GM23338 (cell line): Measurements from ENCODE around the gene FBXL19. TPM values are rescaled to one million over a fixed set of nuclear protein-coding genes. Genes with fewer than 3 reads are reported as not detected.
A peak's percentile ranks its signal among the peaks of the same experiment; 100 is the strongest.

Experiments
- ATAC-seq: fragments of 200-7000 bp; cut with Tn5 transposase; 3 replicates; pipeline ENCODE4 v1.9.1; 2020
- DNase-seq: peaks from one replicate; pipeline ENCODE4 v3.0.0-alpha.2; 2015; ENCODE audit warnings: low spot score
- H2AFZ ChIP-seq: fragments of 200-600 bp; sonication (generic); 2 replicates; pipeline ENCODE4 v1.8.0; 2016; ENCODE audit warnings: antibody characterized with exemption, mild to moderate bottlenecking, moderate library complexity
- H3F3A ChIP-seq: fragments of 200-600 bp; sonication (generic); replicated peaks from 2 replicates; pipeline ENCODE4 v1.8.0; 2017; ENCODE audit warnings: antibody characterized with exemption, mixed run types, low read depth
- H3K27ac ChIP-seq: fragments of 200-600 bp; sonication (generic); 2 replicates; pipeline ENCODE4 v1.6.1; 2016; ENCODE audit warnings: low read depth
- H3K27me3 ChIP-seq: fragments of 200-600 bp; sonication (generic); 2 replicates; pipeline ENCODE4 v1.8.0; 2016; ENCODE audit warnings: mild to moderate bottlenecking, mixed run types, moderate library complexity; ENCODE audit not compliant: insufficient read depth
- H3K36me3 ChIP-seq: fragments of 200-600 bp; sonication (generic); 2 replicates; pipeline ENCODE4 v1.8.0; 2016; ENCODE audit warnings: mild to moderate bottlenecking; ENCODE audit not compliant: insufficient read depth
- H3K4me1 ChIP-seq: fragments of 200-600 bp; sonication (generic); 2 replicates; pipeline ENCODE4 v1.8.0; 2016; ENCODE audit warnings: mild to moderate bottlenecking, moderate library complexity; ENCODE audit not compliant: insufficient read depth
- H3K4me2 ChIP-seq: fragments of 200-600 bp; sonication (generic); 2 replicates; pipeline ENCODE4 v1.7.1; 2017; ENCODE audit warnings: mixed run types
- H3K4me3 ChIP-seq: fragments of 200-600 bp; sonication (generic); 2 replicates; pipeline ENCODE4 v1.6.1; 2016; ENCODE audit warnings: mixed run types
- H3K79me2 ChIP-seq: fragments of 200-600 bp; sonication (generic); replicated peaks from 2 replicates; pipeline ENCODE4 v1.8.0; 2017; ENCODE audit warnings: mild to moderate bottlenecking; ENCODE audit not compliant: insufficient read depth
- H3K9me2 ChIP-seq: fragments of 200-600 bp; sonication (generic); 2 replicates; pipeline ENCODE4 v1.8.0; 2017; ENCODE audit not compliant: insufficient read depth
- H4K20me1 ChIP-seq: fragments of 200-600 bp; sonication (generic); replicated peaks from 2 replicates; pipeline ENCODE4 v1.8.0; 2017; ENCODE audit warnings: mild to moderate bottlenecking; ENCODE audit not compliant: insufficient read depth
- H3K27ac Mint-ChIP-seq: 2 replicates; pipeline ENCODE4 v1.8.0; 2020; ENCODE audit warnings: inconsistent platforms, mild to moderate bottlenecking, moderate library complexity, mixed read lengths
- H3K27me3 Mint-ChIP-seq: 3 replicates; pipeline ENCODE4 v1.8.0; 2022; ENCODE audit warnings: low read depth, mild to moderate bottlenecking, moderate library complexity, mixed read lengths, inconsistent platforms; ENCODE audit not compliant: insufficient read depth, poor library complexity
- H3K36me3 Mint-ChIP-seq: 3 replicates; pipeline ENCODE4 v1.8.0; 2021; ENCODE audit warnings: low read depth, mild to moderate bottlenecking, inconsistent platforms, moderate library complexity, mixed read lengths
- H3K4me1 Mint-ChIP-seq: 3 replicates; pipeline ENCODE4 v1.8.0; 2020; ENCODE audit warnings: mild to moderate bottlenecking, inconsistent platforms, mixed read lengths
- H3K4me3 Mint-ChIP-seq: 3 replicates; pipeline ENCODE4 v1.8.0; 2021; ENCODE audit warnings: moderate library complexity, mild to moderate bottlenecking, inconsistent platforms, mixed read lengths
- H3K9me3 Mint-ChIP-seq: 3 replicates; pipeline ENCODE4 v1.8.0; 2020; ENCODE audit warnings: moderate library complexity, mild to moderate bottlenecking, inconsistent platforms, mixed read lengths
- CREB1 ChIP-seq: fragments of 250-450 bp; sonication (Bioruptor Pico); IDR thresholded peaks from 2 replicates; pipeline ENCODE4 v1.5.0; 2020; ENCODE audit warnings: low read depth, mild to moderate bottlenecking, moderate library complexity
- EZH2 ChIP-seq: fragments of 200-600 bp; sonication (generic); IDR thresholded peaks from one replicate; pipeline ENCODE4 v1.8.0; 2017; ENCODE audit warnings: antibody characterized with exemption, mild to moderate bottlenecking, low read depth; ENCODE audit not compliant: unreplicated experiment
- EZH2phosphoT487 ChIP-seq: fragments of 200-600 bp; sonication (generic); IDR thresholded peaks from one replicate; pipeline ENCODE4 v1.8.1; 2018; ENCODE audit warnings: antibody characterized with exemption; ENCODE audit not compliant: unreplicated experiment
- JUNB ChIP-seq: IDR thresholded peaks from one replicate; pipeline ENCODE4 v1.6.1; 2016; ENCODE audit warnings: antibody characterized with exemption; ENCODE audit not compliant: unreplicated experiment
- POLR2AphosphoS5 ChIP-seq: IDR thresholded peaks from 2 replicates; pipeline ENCODE4 v1.6.1; 2016; ENCODE audit warnings: antibody characterized with exemption, low read depth
- REST ChIP-seq: IDR thresholded peaks from one replicate; pipeline ENCODE4 v1.6.1; 2018; ENCODE audit warnings: antibody characterized with exemption; ENCODE audit not compliant: unreplicated experiment
- STAT1 ChIP-seq: IDR thresholded peaks from one replicate; pipeline ENCODE4 v1.6.1; 2016; ENCODE audit warnings: antibody characterized with exemption; ENCODE audit not compliant: unreplicated experiment
- ZNF114 ChIP-seq: fragments of 250-450 bp; sonication (Bioruptor Pico); IDR thresholded peaks from 2 replicates; pipeline ENCODE4 v1.5.0; 2020; ENCODE audit warnings: mild to moderate bottlenecking, moderate library complexity
- ZNF331 ChIP-seq: fragments of 250-450 bp; sonication (Bioruptor Pico); IDR thresholded peaks from 2 replicates; pipeline ENCODE4 v1.5.0; 2020; ENCODE audit warnings: low read depth, mild to moderate bottlenecking, moderate library complexity
- ZNF462 ChIP-seq: fragments of 250-450 bp; sonication (Bioruptor Pico); IDR thresholded peaks from 2 replicates; pipeline ENCODE4 v1.5.0; 2020; ENCODE audit warnings: mild to moderate bottlenecking, moderate library complexity
- polyA plus RNA-seq: library from polyadenylated mRNA; unstranded; fragments of >200 nt; fragmentation: Nextera tagmentation; extraction: Ambion mirVana; gene quantifications from 2 replicates; pipeline ENCODE4 v1.2.1, GENCODE V29; 2016
- total RNA-seq: library from RNA; depleted of rRNA; stranded (reverse); fragments of >200 nt; shearing (Covaris generic); gene quantifications from 2 replicates; pipeline ENCODE4 v1.2.3, GENCODE V29; 2014
- TF ChIP-seq, protein P1 (sequence below), 2 experiments: fragments of 200-600 bp in 1 of 2; sonication (generic) in 1 of 2; conservative IDR thresholded peaks; 2 replicates each; pipeline versions ENCODE4 v1.5.1 to v1.6.1; 2016 to 2017; ENCODE audit warnings: antibody characterized with exemption in 2 of 2, low read depth in 2 of 2, mild to moderate bottlenecking in 2 of 2, moderate library complexity in 1 of 2
- TF ChIP-seq, protein P2 (sequence below): IDR thresholded peaks from 2 replicates; pipeline ENCODE4 v1.6.1; 2016; ENCODE audit warnings: antibody characterized with exemption

The FBXL19 gene
- total and polyA plus RNA-seq, 2 experiments from 2014 or later = 12.5 to 71.5 TPM

DNA sequence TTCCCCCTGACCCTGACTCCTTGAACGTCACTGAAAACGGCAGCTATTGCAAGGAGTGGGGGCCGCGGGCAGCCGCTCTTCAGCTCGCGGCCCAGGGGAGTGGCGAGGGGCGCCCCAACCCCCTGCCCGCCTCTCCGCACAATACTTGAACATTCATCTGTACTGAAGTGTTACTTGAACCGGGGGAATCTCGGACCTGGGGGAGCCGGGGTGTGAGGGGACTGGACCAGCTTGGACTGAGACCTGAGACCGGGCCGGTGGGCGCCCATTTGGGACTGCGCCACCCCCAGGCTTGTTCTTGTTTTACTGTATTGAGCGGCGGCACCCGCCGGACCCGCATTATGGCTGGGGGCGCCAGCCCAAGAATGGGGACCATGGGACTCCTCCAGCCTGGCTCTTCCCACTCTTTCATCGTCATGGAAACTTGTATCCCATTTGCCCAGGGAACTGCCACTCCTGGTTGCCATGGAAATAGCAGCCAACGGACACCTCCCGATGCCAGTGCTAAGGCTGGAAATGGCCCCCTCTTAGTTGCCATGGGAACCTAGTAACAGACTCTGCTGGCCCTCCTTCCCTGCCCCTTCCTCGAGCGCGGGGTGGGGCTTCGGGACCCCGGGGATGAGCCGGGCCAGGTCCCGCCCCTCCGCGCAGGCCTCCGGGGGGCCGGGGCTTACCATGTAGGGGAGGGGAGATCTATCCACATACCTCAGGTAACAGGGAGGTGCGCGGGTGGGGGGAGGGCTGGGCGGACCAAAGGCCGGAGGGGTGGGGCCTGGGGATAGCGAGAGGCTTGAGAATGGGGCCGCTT is 24.7 kb downstream of the FBXL19 start:
- Mint-ChIP-seq H3K9me3 (no peaks in the 10 kb centered on the region), H3K27me3 (peaks cover 19% of the 10 kb centered on the region), H3K4me3 (peak overlapping the region; percentile 88), H3K36me3 (peaks cover 27% of the 10 kb centered on the region), H3K27ac (peak overlapping the region; percentile 99), H3K4me1 (peaks cover 28% of the 10 kb centered on the region)
- no peaks in the 10 kb centered on the region for H3K27me3 ChIP-seq
- H3F3A ChIP-seq = peaks cover 18% of the 10 kb centered on the region
- no peaks in the 10 kb centered on the region for H3K9me2 ChIP-seq
- H3K27ac ChIP-seq = peak overlapping the region; percentile 100
- peak overlapping the region; percentile 92 for H3K4me3 ChIP-seq
- no peak overlapping the region for H2AFZ ChIP-seq
- H3K4me1 ChIP-seq = peaks cover 7% of the 10 kb centered on the region; the same call in 1 of the 2 replicates
- ATAC-seq = peak; percentile 74
- H3K36me3 ChIP-seq = peaks cover 12% of the 10 kb centered on the region
- peaks cover 10% of the 10 kb centered on the region; the same call in 1 of the 2 replicates for H3K79me2 ChIP-seq
- peaks cover 9% of the 10 kb centered on the region for H4K20me1 ChIP-seq
- TF ChIP-seq ZNF331 (CRISPR knock-in tag) (no peak), EZH2 (no peak), JUNB (no peak), EZH2phosphoT487 (no peak), STAT1 (no peak), ZNF462 (CRISPR knock-in tag) (no peak), CREB1 (CRISPR knock-in tag) (peak; percentile 84), ZNF114 (CRISPR knock-in tag) (no peak), POLR2AphosphoS5 (peak; percentile 31), REST (no peak)
- TF ChIP-seq, protein P1, sequence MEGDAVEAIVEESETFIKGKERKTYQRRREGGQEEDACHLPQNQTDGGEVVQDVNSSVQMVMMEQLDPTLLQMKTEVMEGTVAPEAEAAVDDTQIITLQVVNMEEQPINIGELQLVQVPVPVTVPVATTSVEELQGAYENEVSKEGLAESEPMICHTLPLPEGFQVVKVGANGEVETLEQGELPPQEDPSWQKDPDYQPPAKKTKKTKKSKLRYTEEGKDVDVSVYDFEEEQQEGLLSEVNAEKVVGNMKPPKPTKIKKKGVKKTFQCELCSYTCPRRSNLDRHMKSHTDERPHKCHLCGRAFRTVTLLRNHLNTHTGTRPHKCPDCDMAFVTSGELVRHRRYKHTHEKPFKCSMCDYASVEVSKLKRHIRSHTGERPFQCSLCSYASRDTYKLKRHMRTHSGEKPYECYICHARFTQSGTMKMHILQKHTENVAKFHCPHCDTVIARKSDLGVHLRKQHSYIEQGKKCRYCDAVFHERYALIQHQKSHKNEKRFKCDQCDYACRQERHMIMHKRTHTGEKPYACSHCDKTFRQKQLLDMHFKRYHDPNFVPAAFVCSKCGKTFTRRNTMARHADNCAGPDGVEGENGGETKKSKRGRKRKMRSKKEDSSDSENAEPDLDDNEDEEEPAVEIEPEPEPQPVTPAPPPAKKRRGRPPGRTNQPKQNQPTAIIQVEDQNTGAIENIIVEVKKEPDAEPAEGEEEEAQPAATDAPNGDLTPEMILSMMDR (conservative IDR thresholded peaks at IDR 0.05; ENCODE audit: low read depth in 2 of 2) = peak in 1 of 2 experiments; percentile 17; a peak in 1 of 4 replicates
- TF ChIP-seq, protein P2, sequence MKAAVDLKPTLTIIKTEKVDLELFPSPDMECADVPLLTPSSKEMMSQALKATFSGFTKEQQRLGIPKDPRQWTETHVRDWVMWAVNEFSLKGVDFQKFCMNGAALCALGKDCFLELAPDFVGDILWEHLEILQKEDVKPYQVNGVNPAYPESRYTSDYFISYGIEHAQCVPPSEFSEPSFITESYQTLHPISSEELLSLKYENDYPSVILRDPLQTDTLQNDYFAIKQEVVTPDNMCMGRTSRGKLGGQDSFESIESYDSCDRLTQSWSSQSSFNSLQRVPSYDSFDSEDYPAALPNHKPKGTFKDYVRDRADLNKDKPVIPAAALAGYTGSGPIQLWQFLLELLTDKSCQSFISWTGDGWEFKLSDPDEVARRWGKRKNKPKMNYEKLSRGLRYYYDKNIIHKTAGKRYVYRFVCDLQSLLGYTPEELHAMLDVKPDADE = 0 out of 2 replicates have a peak, but pooled peaks have one; percentile 26
- H3K4me2 ChIP-seq = peak overlapping the region; percentile 98
- peak; percentile 100 for DNase-seq
